ENCODE measurements around the gene VDR. TPM values are rescaled to one million over a fixed set of nuclear protein-coding genes. Genes with fewer than 3 reads are reported as not detected.

Gene VDR
- total RNA-seq, 2 experiments from 2014 or later: 34.9 to 69.8 TPM

- Mint-ChIP-seq H3K36me3 (peaks cover 37% of the 10 kb centered on the region), H3K27ac (no peak overlapping the region), H3K4me1 (peaks cover 42% of the 10 kb centered on the region), H3K9me3 (ENCODE audit: low read depth) (no peaks in the 10 kb centered on the region), H3K4me3 (no peak overlapping the region), H3K27me3 (no peaks in the 10 kb centered on the region)
- DNase-seq: no peak
- no peak for ATAC-seq
- CTCF ChIA-PET: no interaction called here
Observed at GRCh38 chr12:47858511-47859266, 46.1 kb downstream of the VDR start.

GRCh38 chr12:47856721-47857575, 47.8 kb downstream of the VDR start:
- peaks cover 41% of the 10 kb centered on the region for H3K36me3 Mint-ChIP-seq
- no peak overlapping the region for H3K27ac Mint-ChIP-seq
- peaks cover 32% of the 10 kb centered on the region for H3K4me1 Mint-ChIP-seq
- DNase-seq (no peak), ATAC-seq (no peak)
- H3K27me3 Mint-ChIP-seq: no peaks in the 10 kb centered on the region
- CTCF ChIA-PET: interaction anchor here (0.7 kb wide), 1 partner anchor 11 kb away, joined by 3 read pairs; no protein-coding TSS in a partner anchor
- H3K4me3 Mint-ChIP-seq: no peak overlapping the region
- no peaks in the 10 kb centered on the region for H3K9me3 Mint-ChIP-seq (ENCODE audit: low read depth)

- Mint-ChIP-seq H3K36me3 (peaks cover 40% of the 10 kb centered on the region), H3K4me1 (peaks cover 27% of the 10 kb centered on the region), H3K4me3 (no peak overlapping the region), H3K27ac (no peak overlapping the region), H3K27me3 (no peaks in the 10 kb centered on the region), H3K9me3 (ENCODE audit: low read depth) (no peaks in the 10 kb centered on the region)
- no peak for ATAC-seq
- DNase-seq: no peak
- CTCF ChIA-PET: interaction anchor here (0.7 to 1.0 kb wide), 3 partner anchors 10 to 112 kb away, joined by 3 read pairs; partner anchors contain the start of gene TMEM106C
Observed at GRCh38 chr12:47856094-47856493, 48.7 kb downstream of the VDR start.

- Mint-ChIP-seq H3K9me3 (ENCODE audit: low read depth) (no peaks in the 10 kb centered on the region), H3K27me3 (no peaks in the 10 kb centered on the region), H3K36me3 (peaks cover 40% of the 10 kb centered on the region), H3K27ac (no peak overlapping the region), H3K4me1 (peaks cover 21% of the 10 kb centered on the region), H3K4me3 (no peak overlapping the region)
- DNase-seq (no peak), ATAC-seq (no peak)
- CTCF ChIA-PET: interaction anchor here (0.8 to 1.0 kb wide), 2 partner anchors 108 to 111 kb away, joined by 3 read pairs; partner anchors contain the start of gene TMEM106C
Observed at GRCh38 chr12:47855502-47855901, 49.3 kb downstream of the VDR start.

GRCh38 chr12:47854531-47854930, 50.3 kb downstream of the VDR start:
- Mint-ChIP-seq H3K4me1 (peaks cover 14% of the 10 kb centered on the region), H3K27me3 (no peaks in the 10 kb centered on the region), H3K4me3 (no peak overlapping the region), H3K27ac (no peak overlapping the region), H3K36me3 (peaks cover 40% of the 10 kb centered on the region), H3K9me3 (ENCODE audit: low read depth) (no peaks in the 10 kb centered on the region)
- CTCF ChIA-PET: no interaction called here
- no peak for DNase-seq
- no peak for ATAC-seq

DNA sequence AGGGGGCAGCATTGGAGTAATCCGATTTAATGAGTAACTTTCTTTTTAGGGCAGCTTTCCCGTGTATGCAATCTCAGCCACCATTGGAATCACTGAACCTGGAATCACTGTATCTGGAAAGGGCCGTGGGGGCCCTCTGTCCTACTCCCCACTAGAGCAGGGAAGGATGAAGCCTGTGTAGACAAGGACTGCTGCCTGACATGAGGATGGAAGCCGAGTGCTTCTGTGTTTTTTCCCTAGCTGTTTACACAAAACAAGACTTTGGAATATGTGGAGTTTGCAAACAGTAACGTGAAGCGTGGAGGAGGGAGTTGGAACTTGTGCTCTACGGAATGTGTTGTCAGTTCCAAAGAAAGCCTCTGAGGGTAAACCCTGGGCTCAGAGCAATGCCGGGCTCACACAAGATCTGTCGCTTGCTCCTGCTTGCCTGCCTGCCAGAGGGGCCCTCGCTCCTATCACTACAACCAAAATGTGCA, 52.7 kb downstream of the VDR start:
- H3K9me3 Mint-ChIP-seq (ENCODE audit: low read depth): no peaks in the 10 kb centered on the region
- H3K4me1 Mint-ChIP-seq: peaks cover 6% of the 10 kb centered on the region
- CTCF ChIA-PET: interaction anchor here (8.5 kb wide), 1 partner anchor 15 kb away, joined by 48 read pairs; no protein-coding TSS in a partner anchor
- H3K27me3 Mint-ChIP-seq: no peaks in the 10 kb centered on the region
- no peak for DNase-seq
- H3K27ac Mint-ChIP-seq: no peak overlapping the region
- H3K4me3 Mint-ChIP-seq: no peak overlapping the region
- H3K36me3 Mint-ChIP-seq: peaks cover 37% of the 10 kb centered on the region
- no peak for ATAC-seq

GRCh38 chr12:47851303-47851952, 53.4 kb downstream of the VDR start:
- ATAC-seq: no peak
- peaks cover 6% of the 10 kb centered on the region for H3K4me1 Mint-ChIP-seq
- no peaks in the 10 kb centered on the region for H3K27me3 Mint-ChIP-seq
- H3K4me3 Mint-ChIP-seq: no peak overlapping the region
- no peaks in the 10 kb centered on the region for H3K9me3 Mint-ChIP-seq (ENCODE audit: low read depth)
- peak overlapping the region; percentile 64 for H3K27ac Mint-ChIP-seq
- peaks cover 39% of the 10 kb centered on the region for H3K36me3 Mint-ChIP-seq
- no peak for DNase-seq
- CTCF ChIA-PET: interaction anchor here (1.6 to 8.5 kb wide), 2 partner anchors 14 to 109 kb away, joined by 8 to 48 read pairs; no protein-coding TSS in a partner anchor

DNA sequence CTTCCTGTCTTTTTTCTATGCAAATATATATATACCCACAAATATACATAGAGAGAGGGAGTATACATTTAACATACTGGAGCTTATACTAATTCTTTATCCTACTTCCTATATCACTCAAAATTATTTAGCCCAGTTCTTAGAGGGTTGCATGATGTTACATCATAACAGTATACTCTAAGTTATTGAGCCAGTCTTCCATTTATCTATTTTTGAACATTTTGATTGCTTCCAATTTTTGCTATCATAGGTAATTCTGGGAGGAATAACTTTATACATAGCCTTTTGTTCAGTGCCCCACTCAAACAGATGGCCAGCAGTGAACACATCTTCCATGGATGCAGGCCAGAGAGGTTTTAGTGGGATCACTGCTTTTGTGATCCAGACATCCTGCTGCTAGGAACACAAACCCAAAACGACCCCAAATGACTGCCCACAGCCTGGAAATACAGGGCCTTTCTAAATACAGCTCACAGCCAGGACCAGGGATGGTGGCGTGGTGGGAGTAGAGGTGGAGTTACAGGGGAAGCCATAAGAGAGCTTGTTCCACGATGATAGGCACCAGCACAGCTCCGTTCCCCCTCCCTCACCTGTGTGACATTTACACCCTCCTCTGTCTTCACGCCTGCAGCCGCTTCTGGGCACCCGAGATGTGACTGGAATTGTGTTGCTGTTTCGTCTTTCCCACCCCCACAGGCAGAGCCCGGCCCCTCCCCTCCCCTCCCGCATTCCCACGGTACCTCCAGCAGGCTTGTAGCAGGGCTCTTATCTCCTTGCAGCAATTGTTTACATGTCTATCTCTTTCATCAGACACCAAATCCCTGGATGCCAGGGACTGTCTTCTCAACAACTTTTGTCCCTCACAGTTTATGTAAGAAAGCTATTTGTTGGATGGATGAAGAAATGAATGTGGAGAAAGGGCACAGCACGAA, 54.4 kb downstream of the VDR start:
- peak overlapping the region; percentile 3 for H3K27ac Mint-ChIP-seq
- DNase-seq (no peak), ATAC-seq (no peak)
- peaks cover 40% of the 10 kb centered on the region for H3K36me3 Mint-ChIP-seq
- H3K4me1 Mint-ChIP-seq: peaks cover 6% of the 10 kb centered on the region
- H3K9me3 Mint-ChIP-seq (ENCODE audit: low read depth): no peaks in the 10 kb centered on the region
- H3K4me3 Mint-ChIP-seq: no peak overlapping the region
- no peaks in the 10 kb centered on the region for H3K27me3 Mint-ChIP-seq
- CTCF ChIA-PET: interaction anchor here (1.0 to 8.5 kb wide), 3 partner anchors 13 to 108 kb away, joined by 3 to 48 read pairs (median 8); no protein-coding TSS in a partner anchor

DNA sequence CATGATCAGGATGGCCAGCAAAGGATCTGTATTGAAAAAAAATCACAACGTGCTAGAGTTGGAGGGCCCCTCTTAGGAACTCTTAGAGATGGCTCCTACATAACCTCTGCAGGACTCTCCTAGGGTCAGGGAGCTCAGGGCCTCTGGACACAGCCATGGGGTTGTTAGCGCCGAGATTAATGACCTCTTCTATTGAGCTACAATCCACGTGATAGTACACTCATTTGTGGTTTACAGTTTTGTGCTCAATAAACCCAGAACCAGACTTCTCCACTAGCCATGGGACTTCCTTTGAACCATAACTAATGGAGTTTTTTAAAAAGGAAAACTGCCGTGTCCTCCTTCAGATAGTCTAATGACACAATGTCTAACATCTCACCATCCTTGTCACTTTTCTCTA, 55.5 kb downstream of the VDR start:
- H3K27ac Mint-ChIP-seq: no peak overlapping the region

GRCh38 chr12:47848853-47849252, 55.9 kb downstream of the VDR start:
- Mint-ChIP-seq H3K4me1 (peaks cover 6% of the 10 kb centered on the region), H3K27me3 (no peaks in the 10 kb centered on the region), H3K4me3 (no peak overlapping the region), H3K9me3 (ENCODE audit: low read depth) (no peaks in the 10 kb centered on the region), H3K36me3 (peaks cover 38% of the 10 kb centered on the region), H3K27ac (no peak overlapping the region)
- CTCF ChIA-PET: interaction anchor here (1.3 to 21.9 kb wide), 3 partner anchors 12 to 115 kb away, joined by 3 to 385 read pairs (median 48); partner anchors contain the start of gene TMEM106C
- no peak for DNase-seq
- ATAC-seq: no peak

More for the DNA sequence above, 55.5 kb downstream of the VDR start:
- peaks cover 6% of the 10 kb centered on the region for H3K4me1 Mint-ChIP-seq
- H3K9me3 Mint-ChIP-seq (ENCODE audit: low read depth): no peaks in the 10 kb centered on the region
- H3K27me3 Mint-ChIP-seq: no peaks in the 10 kb centered on the region
- CTCF ChIA-PET: interaction anchor here (8.5 kb wide), 1 partner anchor 12 kb away, joined by 48 read pairs; no protein-coding TSS in a partner anchor
- no peak overlapping the region for H3K4me3 Mint-ChIP-seq
- ATAC-seq (no peak), DNase-seq (no peak)
- H3K36me3 Mint-ChIP-seq: peaks cover 40% of the 10 kb centered on the region

DNA sequence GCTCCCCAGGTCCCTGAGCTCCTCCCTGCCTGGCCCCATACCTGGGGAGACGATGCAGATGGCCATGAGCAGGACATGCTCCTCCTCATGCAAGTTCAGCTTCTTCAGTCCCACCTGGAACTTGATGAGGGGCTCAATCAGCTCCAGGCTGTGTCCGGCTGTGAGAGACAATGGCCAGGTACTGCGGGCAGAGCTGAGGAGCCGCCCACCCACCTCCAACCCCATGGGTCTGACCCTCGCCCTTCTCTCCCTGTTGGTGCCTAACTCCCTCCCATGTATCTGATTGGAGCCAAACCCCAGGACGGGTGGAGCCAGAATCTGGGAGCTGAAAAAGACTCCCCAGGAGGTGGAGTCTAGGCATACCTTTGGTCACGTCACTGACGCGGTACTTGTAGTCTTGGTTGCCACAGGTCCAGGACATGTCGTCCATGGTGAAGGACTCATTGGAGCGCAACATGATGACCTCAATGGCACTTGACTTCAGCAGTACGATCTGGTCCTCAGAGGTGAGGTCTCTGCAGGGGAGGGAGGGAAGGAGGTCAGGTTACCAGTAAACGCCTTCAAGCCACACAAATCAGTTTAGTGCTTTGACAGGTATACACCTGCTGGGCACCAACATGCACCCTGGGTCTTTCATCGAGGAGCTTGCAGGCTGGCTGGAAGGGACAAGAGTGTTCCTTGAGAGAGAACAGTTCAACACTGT, 58.3 kb downstream of the VDR start:
- no peak for DNase-seq
- Mint-ChIP-seq H3K4me1 (no peaks in the 10 kb centered on the region), H3K36me3 (peaks cover 34% of the 10 kb centered on the region), H3K27me3 (no peaks in the 10 kb centered on the region), H3K4me3 (no peak overlapping the region), H3K9me3 (ENCODE audit: low read depth) (no peaks in the 10 kb centered on the region), H3K27ac (no peak overlapping the region)
- CTCF ChIA-PET: interaction anchor here (0.9 to 21.9 kb wide), 6 partner anchors 9 to 104 kb away, joined by 3 to 385 read pairs (median 4); no protein-coding TSS in a partner anchor
- ATAC-seq: no peak
